ENCODE results near the gene PTBP3.
"Not testable (repeated sequence)": the region's sequence is repeated elsewhere in the genome, so short reads cannot be mapped to it uniquely, and the experiment has no call there.

Gene PTBP3, protein sequence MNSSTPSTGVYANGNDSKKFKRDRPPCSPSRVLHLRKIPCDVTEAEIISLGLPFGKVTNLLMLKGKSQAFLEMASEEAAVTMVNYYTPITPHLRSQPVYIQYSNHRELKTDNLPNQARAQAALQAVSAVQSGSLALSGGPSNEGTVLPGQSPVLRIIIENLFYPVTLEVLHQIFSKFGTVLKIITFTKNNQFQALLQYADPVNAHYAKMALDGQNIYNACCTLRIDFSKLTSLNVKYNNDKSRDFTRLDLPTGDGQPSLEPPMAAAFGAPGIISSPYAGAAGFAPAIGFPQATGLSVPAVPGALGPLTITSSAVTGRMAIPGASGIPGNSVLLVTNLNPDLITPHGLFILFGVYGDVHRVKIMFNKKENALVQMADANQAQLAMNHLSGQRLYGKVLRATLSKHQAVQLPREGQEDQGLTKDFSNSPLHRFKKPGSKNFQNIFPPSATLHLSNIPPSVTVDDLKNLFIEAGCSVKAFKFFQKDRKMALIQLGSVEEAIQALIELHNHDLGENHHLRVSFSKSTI

DNA sequence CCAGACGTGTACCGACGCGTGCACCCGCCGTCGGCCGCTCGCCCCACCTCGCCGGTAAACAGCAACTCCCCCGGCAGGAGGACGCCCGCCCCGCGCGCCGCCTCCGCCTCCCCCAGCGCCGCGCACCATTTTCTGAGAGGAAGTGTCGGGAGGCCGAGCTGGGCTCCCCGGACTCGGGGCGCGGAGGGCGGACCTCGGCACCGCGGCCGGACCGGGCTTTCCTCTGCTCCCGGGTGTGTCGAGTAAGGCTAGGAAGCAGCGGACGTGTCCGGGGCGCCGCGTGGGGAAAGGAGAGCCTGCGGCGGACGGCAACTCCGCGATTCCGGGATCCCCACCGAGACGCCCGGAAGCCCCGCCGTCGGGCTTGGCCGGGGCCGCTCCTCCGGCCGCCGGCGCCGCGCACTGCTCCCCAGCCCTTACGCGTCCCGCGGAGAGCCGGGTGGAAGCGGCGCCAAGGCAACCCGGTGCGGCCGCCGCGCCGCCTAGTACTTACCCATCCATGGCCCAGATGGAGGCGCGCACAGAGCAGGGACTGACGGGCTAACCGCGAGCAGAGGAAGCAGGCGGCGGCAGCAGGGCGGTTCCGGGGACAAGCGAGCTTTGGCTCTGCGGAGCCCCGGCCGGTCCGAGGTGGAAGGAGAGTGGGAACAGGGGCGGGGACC is at the start of gene PTBP3:
PTBP3 (minus strand) TSS at position 643 of the 662 bp plus-strand sequence. CDS start 35,754 bp downstream, outside the sequence.
- DNase-seq (ENCODE audit: low read depth), result peak; percentile 71

DNA sequence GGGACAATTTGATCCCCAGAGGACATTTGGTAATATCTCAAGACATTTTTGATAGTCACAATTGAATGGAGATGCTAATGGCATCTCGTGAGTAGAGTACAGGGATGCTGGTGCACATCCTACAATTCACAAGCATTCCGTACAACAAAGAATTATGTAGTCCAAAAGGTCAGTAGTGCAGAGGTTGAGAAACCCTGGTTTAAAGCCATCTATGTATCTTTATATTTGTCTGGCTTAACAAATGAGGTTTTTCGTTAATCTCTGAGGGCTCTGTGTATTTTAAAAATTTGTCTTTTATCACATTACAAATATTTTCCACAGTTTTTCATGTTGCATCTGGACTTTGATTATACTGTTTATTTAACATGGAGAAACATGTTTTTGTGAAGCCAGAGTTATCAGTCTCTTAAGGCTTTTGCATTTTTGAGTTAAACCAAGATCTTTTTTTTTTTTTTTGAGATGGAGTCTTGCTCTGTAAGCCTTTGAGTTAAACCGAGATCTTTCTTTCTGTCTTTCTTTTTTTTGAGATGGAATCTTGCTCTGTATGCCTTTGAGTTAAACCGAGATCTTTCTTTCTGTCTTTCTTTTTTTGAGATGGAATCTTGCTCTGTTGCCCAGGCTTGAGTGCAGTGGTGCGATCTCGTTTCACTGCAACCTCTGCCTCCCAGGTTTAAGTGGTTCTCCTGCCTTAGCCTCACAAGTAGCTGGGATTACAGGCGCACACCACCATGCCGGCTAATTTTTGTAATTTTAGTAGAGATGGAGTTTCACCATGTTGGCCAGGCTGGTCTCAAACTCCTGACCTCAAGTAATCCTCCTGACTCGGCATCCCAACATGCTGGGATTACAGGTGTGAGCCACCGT is 49.3 kb upstream of the PTBP3 start:
- DNase-seq (ENCODE audit: low read depth), result no peak

DNA sequence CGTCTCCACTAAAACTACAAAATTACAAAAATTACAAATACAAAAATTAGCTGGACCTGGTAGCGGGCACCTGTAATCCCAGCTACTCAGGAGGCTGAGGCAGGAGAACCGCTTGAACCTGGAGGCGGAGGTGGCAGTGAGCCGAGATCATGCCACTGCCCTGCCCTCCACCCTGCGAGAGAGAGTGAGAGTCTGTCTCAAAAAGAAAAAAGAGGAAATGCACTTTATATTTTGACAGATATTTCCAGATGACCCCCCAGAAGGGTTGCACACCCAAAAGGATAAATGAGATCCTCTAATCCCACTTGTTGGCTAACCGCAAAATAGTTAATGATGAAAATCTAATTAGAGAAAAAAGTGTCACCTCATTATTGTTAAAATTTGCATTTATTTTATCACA is 48.6 kb upstream of the PTBP3 start:
- no peak for DNase-seq (ENCODE audit: low read depth)

DNA sequence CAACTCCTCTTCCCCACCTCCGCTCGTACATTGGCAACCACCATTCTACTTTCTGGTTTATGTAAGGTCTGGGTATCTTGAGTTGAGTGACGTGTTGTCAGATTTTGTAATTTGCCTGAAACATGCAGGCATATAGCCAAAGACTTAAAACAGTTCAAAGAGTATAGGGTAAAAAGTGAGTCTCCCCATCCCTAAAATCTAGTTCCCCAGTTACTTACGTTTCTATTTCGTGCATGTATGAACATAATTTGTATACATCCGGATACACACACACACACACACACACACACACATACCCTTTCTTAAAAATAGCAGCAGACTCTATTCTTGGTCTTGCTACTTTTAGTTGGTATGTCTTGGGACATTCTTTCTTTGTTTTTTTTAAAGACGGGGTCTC is 47.4 kb upstream of the PTBP3 start:
- DNase-seq (ENCODE audit: low read depth), result no peak

DNA sequence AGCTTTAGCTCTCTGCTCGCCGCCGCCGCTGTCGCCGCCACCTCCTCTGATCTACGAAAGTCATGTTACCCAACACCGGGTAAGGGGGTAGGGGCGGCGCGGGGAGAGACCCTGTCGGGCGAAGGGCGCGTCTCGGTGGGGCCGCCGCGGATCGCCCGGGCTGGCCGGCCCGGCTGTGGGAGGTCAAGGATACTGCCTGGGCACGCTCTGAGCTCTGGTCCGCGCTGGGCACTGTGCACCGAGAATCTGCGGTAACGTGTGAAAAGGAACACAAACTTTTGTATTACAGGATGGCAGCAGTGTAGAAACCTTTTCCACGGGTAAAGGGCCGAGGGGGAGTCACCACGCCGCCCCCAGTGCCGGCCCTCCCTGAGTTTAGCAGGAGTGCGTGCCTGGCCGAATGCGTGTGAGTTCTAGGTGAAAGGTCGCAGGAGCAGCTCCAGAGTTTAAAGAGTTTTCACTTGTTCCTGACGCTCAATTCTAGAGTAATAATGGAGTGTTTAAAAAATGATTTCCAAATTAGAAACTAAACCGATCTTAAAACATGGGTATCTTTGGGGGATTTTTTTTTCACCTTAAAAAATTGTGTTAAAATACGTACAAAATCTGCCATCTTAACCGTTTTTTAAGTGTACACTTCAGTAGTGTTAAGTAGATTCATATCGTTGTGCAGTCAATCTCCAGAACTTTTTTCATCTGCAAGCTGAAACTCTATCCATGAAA is 46.8 kb upstream of the PTBP3 start, which contains the start of gene HSDL2:
HSDL2 (plus strand) TSS at position 7 of the 723 bp plus-strand sequence; CDS start at position 63, 56 bp downstream.
- peak; percentile 26 for DNase-seq (ENCODE audit: low read depth)

DNA sequence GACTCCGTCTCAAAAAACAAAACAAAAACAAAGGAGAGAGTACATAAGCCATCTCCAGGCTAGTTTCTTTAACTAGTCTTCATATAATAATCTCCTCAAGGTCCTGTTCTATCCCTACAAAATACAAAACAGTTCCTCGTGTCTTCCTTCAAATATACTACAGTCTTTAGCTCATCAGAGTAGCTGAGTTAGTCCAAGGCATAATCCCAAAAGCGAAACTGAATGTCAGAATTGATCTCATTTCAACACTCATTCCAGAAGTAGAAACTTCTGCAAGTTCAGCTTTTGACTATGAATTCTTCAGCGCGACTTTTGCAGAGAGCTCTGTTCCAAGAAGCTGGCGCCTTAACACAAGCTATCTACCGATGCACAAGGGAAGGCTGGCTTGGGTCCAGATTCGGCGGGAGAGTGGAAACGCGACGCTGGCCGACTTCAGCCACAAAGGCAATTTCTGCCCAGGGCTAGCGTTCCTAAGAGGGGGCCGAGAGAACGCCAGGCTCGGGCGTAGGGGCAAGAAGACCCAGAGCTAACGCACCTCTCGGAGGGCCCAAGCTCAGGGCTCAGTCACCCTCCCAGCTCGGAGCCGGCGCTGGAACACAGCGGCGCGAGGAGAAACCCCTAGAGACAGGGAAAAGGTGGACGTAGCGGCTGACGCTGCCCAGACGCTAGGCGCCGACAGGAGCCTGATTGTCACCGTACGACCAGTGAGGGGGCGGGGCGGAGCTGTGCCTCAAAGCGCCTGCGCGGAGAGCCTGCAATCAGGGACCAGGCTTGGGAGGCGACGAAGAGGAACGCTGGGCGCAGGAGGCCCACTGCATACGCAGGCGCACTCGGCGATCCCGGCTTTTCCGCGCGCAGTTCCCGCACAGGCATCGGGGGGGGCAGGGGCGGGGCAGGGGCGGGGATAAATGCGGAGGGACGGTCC is 46.0 kb upstream of the PTBP3 start:
- peak; percentile 97 for DNase-seq (ENCODE audit: low read depth)

DNA sequence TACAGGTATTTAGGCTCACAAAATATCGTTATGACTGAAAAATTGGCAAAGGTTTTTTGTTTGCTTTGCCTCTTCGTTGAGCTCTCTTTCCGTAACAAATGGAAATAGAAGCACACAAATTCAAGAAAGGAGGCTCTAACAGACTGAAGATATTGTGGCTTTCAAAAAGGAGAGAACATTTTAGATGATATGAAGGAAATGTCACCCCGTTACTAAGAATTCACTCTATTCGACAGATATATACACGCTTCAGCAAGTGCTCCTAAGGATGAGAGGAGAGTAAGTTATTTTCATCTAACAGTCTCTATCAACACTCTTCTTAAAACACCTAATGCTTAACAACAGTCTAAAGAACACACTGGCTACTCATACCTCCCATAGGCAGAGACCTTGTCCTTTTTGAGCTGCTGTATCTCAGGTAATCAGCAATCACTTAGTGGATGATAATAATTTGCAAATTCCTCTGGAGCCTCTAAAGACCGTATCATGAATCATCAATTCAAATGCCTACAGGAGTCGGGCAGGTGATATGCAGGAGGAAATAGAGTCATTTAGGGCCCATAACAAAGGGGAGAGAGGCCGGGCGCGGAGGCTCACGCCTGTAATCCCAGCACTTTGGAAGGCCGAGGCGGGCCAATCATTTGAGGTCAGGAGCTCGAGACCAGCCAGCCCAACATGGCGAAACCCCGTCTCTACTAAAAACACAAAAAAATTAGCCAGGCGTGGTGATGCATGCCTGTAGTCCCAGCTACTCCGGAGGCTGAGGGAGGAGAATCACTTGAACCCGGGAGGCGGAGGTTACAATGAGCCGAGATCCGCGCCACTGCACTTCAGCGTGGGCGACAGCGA is 45.1 kb upstream of the PTBP3 start:
- DNase-seq (ENCODE audit: low read depth), result peak; percentile 23

DNA sequence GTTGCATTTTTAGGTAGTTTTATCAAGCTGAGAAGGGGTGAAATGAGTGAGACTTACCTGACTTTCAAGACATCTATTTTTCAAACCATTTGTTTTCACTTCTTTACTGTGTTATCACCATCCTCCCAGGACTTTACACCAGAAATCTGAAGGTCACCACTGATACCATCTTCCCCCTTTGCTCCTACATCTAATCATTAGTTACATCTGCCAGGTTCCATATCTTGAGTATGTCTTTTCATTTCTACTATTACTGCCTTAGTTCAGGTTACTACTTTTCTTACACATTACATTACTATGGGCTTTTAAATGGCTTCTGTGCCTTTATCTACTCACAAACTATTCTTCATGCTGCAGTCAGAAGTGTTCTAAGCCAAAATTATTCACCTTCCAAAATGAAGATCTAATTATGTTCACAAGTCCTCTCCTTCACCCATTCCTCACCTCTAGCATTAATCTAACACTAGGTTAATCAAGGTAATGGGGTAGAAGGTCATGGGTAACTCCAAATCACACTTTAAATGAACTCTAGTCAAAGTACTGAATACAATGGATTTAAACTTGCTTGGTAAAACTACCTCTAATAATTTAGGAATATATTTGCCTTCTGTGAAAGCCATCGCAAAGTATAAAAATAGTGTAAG is 44.4 kb upstream of the PTBP3 start:
- no peak for DNase-seq (ENCODE audit: low read depth)

DNA sequence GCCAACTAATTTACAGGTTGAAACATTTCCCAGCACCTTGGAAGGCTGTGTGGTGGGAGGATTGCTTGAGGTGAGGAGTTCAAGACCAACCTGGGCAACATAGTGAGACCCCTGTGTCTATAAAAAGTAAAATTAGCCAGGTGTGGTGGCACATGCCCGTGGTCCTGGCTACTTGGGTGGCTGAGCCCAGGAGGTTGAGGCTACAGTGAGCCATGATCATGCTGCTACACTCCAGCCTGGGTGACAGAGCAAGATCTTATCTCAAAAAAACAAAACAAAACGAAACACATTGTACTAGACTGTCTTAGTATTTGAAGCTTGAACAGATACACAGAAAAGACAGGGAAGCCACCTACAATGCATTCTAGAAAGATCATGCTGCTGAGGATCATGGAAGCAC is 43.7 kb upstream of the PTBP3 start:
- DNase-seq (ENCODE audit: low read depth), result no peak

DNA sequence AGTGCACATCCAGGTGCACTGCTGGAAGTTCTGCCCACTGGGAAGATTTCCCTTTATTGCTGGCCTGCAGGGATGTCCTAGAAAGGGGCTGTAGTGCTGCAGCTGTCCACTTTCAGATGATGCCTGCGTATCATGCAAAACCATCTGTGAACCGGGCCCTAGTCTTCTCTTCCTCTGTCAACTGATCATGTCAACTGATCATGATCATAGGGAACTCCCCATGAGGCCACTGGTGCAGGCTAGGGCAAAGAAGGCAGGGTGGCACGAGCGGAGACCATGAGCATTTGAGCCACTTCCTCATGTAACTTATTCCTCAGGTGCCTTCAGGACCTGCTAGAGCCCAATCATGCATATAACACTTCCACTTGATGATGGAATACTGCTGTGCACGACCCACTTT is 41.9 kb upstream of the PTBP3 start:
- no peak for DNase-seq (ENCODE audit: low read depth)

DNA sequence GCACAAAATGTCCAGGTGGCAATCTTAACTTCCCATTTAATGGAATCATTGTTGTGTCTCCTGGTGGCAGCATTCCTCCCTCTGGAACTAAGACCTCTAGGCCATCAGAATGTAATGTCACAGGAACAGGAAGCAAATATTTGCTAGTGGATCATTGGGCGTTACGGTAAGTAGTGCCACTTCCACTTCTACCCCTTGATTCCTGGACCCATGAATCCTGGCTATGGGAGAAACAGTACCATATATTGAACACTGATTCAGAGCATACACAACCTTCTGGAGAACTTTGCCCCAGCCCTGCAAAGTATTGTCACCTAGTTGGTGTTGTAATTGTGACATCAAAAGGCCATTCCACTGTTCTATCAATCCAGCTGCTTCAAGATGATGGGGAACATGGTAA is 40.8 kb upstream of the PTBP3 start:
- not testable (repeated sequence) for DNase-seq (ENCODE audit: low read depth)

DNA sequence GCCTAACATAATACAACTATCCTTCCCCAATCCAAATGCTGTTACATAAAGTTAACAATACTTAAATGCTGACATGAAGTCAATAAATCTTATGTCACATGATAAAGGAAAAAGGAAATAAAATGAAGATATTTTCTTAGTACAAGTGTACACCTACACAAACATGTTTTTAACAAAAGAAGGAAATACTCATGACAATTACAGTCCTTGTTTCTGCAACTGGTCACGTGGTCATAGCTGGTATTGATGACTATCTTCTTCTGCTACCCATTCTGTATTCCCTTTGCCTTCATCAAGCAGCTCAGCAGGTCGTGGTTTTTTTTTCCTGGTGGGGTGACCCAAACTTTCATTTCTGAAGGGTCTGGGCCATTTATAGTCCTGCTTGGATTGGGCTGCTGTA is 40.2 kb upstream of the PTBP3 start:
- DNase-seq (ENCODE audit: low read depth), result not testable (repeated sequence)

DNA sequence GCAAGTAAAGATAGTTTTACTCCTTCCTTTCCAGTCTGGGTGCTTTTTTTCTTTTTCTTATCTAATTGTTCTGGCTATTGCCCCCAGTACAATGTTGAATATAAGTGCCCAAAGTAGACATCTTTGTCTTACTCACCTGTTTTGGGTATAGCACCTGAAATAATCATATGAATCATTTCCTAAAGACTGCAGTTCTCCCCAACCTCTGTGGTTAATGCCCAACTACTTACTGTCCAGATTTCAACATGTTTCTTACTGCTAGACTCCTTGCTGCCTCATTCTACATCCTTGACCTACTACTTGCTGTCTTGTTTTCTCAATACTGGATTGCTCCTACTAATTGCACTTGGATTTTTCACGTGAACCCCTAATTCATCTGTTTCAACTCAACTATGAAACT is 37.6 kb upstream of the PTBP3 start:
- DNase-seq (ENCODE audit: low read depth), result no peak

DNA sequence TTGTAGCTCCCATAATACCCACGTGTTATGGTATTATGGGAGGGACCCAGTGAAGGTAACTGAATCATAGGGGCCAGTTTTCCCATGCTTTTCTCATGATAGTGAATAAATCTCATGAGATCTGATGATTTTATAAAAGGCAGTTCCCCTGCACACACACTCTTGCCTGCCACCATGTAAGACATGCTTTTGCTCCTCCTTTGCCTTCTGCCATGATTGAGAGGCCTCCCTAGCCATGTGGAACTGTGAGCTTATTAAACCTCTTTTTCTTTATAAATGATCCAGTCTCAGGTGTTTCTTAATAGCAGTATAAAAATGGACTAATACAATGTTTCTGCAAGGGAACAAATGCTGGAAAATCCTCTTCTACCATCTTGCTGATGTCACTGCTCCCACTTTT is 36.4 kb upstream of the PTBP3 start:
- DNase-seq (ENCODE audit: low read depth), result no peak

DNA sequence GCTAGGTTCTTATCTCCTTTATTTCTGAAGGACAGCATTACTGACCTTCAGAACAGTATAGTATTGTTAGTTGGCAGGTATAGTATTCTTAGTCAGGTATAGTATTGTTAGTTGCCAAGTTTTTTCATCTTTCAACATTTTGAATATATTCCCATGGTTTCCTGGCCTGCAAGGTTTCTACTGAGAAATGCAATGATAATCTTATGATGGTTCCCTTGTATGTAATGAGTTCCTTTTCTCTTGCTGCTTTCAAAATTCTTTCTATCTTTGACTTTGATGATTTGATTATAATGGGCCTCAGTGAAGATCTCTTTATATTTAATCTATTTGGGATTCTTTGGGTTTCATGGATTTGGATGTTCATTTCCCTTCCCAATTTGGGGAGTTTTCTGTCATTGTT is 34.0 kb upstream of the PTBP3 start:
- no peak for DNase-seq (ENCODE audit: low read depth)

DNA sequence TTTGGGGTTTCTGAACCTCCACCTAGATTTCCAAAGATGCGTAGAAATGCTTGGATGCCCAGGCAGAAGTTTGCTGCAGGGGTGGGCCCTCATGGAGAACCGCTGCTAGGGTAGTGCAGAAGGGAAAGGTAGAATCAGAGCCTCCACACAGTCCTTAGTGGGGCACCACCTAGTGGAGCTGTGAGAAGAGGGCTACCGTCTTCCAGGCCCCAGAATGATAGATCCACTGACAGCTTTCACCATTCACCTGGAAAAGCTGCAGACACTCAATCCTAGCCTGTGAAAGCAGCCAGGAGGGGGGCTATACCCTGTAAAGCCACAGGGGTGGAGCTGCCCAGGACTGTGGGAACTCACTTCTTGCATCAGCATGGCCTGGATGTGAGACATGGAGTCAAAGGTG is 33.2 kb upstream of the PTBP3 start:
- DNase-seq (ENCODE audit: low read depth), result no peak

DNA sequence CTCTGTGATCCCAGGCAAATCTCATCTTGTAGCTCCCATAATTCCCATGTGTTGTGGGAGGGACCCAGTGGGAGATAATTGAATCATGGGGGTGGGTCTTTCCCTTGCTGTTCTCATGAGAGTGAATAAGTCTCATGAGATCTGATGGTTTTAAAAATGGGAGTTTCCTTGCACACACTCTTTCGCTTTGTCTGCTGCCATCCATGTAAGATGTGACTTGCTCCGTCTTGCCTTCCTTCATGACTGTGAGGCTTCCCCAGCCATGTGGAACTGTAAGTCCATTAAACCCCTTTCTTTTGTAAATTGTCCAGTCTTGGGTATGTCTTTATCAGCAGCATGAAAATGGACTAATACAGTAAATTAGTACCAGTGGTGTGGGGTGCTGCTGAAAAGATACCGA is 31.8 kb upstream of the PTBP3 start:
- not testable (repeated sequence) for DNase-seq (ENCODE audit: low read depth)

DNA sequence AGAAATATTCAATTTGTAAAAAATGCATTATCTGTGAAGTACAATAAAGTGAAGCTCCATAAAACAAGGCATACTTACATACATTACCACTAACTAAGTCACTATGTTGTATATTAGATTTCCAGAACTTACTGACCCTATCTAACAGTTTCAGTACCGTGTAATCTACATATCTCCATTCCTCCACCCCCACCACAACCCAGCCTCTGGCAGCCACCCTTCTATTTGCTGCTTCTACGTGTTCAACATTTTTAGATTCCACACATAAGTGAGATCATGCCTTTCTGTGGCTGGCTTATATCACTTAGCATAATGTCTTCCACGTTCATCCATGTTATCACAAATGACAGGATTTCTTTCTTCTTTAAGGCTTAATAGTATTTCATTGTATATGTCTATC is 31.3 kb upstream of the PTBP3 start:
- DNase-seq (ENCODE audit: low read depth), result no peak

DNA sequence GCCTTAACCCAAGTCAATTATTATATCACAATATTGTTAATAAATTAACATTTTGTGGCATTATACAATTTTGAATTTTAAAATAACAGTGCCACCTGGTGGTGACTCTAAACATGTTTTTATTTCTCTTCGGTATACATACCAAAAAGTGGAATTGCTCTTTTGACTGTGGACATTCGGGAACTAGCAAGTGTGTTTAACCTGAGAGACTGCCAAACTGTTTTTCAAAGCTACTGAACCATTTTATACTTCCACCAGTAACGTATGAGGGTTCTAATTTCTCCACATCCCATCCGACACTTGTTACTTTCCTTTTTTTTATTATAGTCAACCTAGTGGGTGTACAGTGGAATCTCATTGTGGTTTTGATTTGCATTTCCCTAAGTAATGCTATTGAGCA is 28.2 kb upstream of the PTBP3 start:
- DNase-seq (ENCODE audit: low read depth), result no peak

All from activated T-cell treated with anti-CD3 and anti-CD28 coated beads for 48 hours (primary cell).